HepG2 (cell line): ENCODE data around the gene ARID1A. TPM values are rescaled to one million over a fixed set of nuclear protein-coding genes. Genes with fewer than 3 reads are reported as not detected.

Experiments
- CHCHD3 ChIP-seq: sonication (generic); formaldehyde crosslinking; IDR thresholded peaks from 2 replicates; pipeline ENCODE4 v1.8.0; 2022; ENCODE audit warnings: mild to moderate bottlenecking, missing genetic modification reagents, moderate library complexity
- DMAP1 ChIP-seq: IDR thresholded peaks from 2 replicates; pipeline ENCODE4 v1.6.1; 2016
- HDAC2 ChIP-seq: sonication (generic); formaldehyde crosslinking; IDR thresholded peaks from 2 replicates; pipeline ENCODE4 v1.4.0; 2020; ENCODE audit warnings: missing genetic modification reagents
- HNRNPLL ChIP-seq: fragments of 200-400 bp; formaldehyde crosslinking; IDR thresholded peaks from 2 replicates; pipeline ENCODE4 v1.6.1; 2017; ENCODE audit warnings: mild to moderate bottlenecking, low read depth, low read length; ENCODE audit not compliant: poor library complexity, severe bottlenecking
- MTA3 ChIP-seq: sonication (generic); formaldehyde crosslinking; IDR thresholded peaks from 2 replicates; pipeline ENCODE4 v1.4.0; 2020; ENCODE audit warnings: missing genetic modification reagents
- MXI1 ChIP-seq: IDR thresholded peaks from 3 replicates; pipeline ENCODE4 v1.6.1; 2012; ENCODE audit warnings: low read depth, low read length, inconsistent platforms, borderline replicate concordance
- RFX5 ChIP-seq: IDR thresholded peaks from 2 replicates; pipeline ENCODE4 v1.6.1; 2011; ENCODE audit warnings: low read depth, low read length, improper control_type of control experiment
- ZFP36L1 ChIP-seq: sonication (generic); formaldehyde crosslinking; IDR thresholded peaks from 2 replicates; pipeline ENCODE4 v1.8.0; 2022; ENCODE audit warnings: mild to moderate bottlenecking, missing genetic modification reagents, moderate library complexity
- ZNF136 ChIP-seq: sonication (generic); formaldehyde crosslinking; IDR thresholded peaks from 2 replicates; pipeline ENCODE4 v1.8.1; 2022; ENCODE audit warnings: low read depth, mild to moderate bottlenecking, moderate library complexity, missing genetic modification reagents
- ZNF143 ChIP-seq: sonication (generic); formaldehyde crosslinking; IDR thresholded peaks from 2 replicates; pipeline ENCODE4 v1.4.0; 2020; ENCODE audit warnings: missing genetic modification reagents
- ZNF20 ChIP-seq: sonication (generic); formaldehyde crosslinking; IDR thresholded peaks from 2 replicates; pipeline ENCODE4 v1.4.0; 2020; ENCODE audit warnings: mild to moderate bottlenecking, moderate library complexity, missing genetic modification reagents
- ZNF670 ChIP-seq: sonication (generic); formaldehyde crosslinking; IDR thresholded peaks from 2 replicates; pipeline ENCODE4 v1.8.0; 2022; ENCODE audit warnings: mild to moderate bottlenecking, missing genetic modification reagents, borderline replicate concordance
- polyA plus RNA-seq, 8 experiments: library from polyadenylated mRNA; depleted of rRNA in 3 of 8; stranded (reverse) in 7 of 8; unstranded in 1 of 8; fragments of >200 nt; fragmentation: Illumina TruSeq in 4 of 8; extraction: Trizol in 4 of 8; gene quantifications; 2 replicates each; pipeline versions ENCODE4 v1.2.1 to v1.2.3, GENCODE V29; 2011 to 2016; ENCODE audit warnings: low read depth in 4 of 8, missing spikeins in 1 of 8, mixed read lengths in 1 of 8; ENCODE audit not compliant: insufficient read depth in 1 of 8
- total RNA-seq, 5 experiments: library from RNA; depleted of rRNA; stranded (reverse); fragments of >200 nt; fragmentation: Illumina TruSeq; extraction: Trizol; gene quantifications; 2 replicates each; pipeline ENCODE4 v1.2.3, GENCODE V29; 2016; ENCODE audit warnings: low read depth in 1 of 5
- TF ChIP-seq, protein P1 (sequence below), 2 experiments: sonication (generic) in 1 of 2; formaldehyde crosslinking in 1 of 2; IDR thresholded peaks; 2 replicates each; pipeline versions ENCODE4 v1.4.0 to v1.6.1; 2016 to 2020; ENCODE audit warnings: borderline replicate concordance in 1 of 2, low read depth in 1 of 2, mild to moderate bottlenecking in 1 of 2, missing genetic modification reagents in 1 of 2
- TF ChIP-seq, protein P2 (sequence below): sonication (generic); formaldehyde crosslinking; IDR thresholded peaks from 2 replicates; pipeline ENCODE4 v1.4.0; 2020; ENCODE audit warnings: missing genetic modification reagents, borderline replicate concordance
- TF ChIP-seq, protein P3 (sequence below): sonication (generic); formaldehyde crosslinking; IDR thresholded peaks from 2 replicates; pipeline ENCODE4 v1.4.0; 2020; ENCODE audit warnings: mild to moderate bottlenecking, low read depth, missing genetic modification reagents
- TF ChIP-seq, protein P4 (sequence below): sonication (generic); formaldehyde crosslinking; IDR thresholded peaks from 2 replicates; pipeline ENCODE4 v1.8.1; 2023; ENCODE audit warnings: mild to moderate bottlenecking, missing genetic modification reagents, borderline replicate concordance

ARID1A gene
- total and polyA plus RNA-seq, 2 of the 13 experiments (the other 11 are each of a cell fraction or from before 2014, with no cell fraction given): 11.9 to 15.9 TPM

DNA sequence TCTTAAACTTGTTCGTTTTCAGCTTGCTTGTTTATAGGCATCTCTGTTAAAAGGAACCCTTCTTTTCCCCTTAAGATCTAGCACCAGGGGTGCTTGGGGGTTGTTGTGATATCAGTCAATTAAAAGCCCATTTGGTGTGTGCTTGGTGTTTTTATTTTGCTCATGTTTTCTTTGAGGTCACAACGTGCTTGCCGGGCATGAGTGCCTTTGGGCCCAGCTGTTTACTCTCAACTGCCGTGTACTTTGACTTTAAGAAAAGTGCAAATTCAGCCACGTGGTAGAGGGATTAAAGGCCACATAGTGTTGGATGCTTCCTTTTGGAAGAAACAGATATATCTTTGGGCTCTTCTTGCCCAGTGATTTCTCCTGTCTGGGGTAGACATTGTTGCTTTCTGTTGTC is 10.5 kb downstream of the ARID1A start (continued):
- TF ChIP-seq, protein P1, sequence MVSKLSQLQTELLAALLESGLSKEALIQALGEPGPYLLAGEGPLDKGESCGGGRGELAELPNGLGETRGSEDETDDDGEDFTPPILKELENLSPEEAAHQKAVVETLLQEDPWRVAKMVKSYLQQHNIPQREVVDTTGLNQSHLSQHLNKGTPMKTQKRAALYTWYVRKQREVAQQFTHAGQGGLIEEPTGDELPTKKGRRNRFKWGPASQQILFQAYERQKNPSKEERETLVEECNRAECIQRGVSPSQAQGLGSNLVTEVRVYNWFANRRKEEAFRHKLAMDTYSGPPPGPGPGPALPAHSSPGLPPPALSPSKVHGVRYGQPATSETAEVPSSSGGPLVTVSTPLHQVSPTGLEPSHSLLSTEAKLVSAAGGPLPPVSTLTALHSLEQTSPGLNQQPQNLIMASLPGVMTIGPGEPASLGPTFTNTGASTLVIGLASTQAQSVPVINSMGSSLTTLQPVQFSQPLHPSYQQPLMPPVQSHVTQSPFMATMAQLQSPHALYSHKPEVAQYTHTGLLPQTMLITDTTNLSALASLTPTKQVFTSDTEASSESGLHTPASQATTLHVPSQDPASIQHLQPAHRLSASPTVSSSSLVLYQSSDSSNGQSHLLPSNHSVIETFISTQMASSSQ (IDR thresholded peaks at IDR 0.05; ENCODE audit: low read depth): 0 out of 2 replicates have a peak, but pooled peaks have one; percentile 4
- TF ChIP-seq, protein P1 (CRISPR knock-in tag; IDR thresholded peaks at IDR 0.05; ENCODE audit: borderline replicate concordance): no peak
- TF ChIP-seq HDAC2 (CRISPR knock-in tag): peak; percentile 66; the same call in 1 of the 2 replicates
- TF ChIP-seq, protein P2, sequence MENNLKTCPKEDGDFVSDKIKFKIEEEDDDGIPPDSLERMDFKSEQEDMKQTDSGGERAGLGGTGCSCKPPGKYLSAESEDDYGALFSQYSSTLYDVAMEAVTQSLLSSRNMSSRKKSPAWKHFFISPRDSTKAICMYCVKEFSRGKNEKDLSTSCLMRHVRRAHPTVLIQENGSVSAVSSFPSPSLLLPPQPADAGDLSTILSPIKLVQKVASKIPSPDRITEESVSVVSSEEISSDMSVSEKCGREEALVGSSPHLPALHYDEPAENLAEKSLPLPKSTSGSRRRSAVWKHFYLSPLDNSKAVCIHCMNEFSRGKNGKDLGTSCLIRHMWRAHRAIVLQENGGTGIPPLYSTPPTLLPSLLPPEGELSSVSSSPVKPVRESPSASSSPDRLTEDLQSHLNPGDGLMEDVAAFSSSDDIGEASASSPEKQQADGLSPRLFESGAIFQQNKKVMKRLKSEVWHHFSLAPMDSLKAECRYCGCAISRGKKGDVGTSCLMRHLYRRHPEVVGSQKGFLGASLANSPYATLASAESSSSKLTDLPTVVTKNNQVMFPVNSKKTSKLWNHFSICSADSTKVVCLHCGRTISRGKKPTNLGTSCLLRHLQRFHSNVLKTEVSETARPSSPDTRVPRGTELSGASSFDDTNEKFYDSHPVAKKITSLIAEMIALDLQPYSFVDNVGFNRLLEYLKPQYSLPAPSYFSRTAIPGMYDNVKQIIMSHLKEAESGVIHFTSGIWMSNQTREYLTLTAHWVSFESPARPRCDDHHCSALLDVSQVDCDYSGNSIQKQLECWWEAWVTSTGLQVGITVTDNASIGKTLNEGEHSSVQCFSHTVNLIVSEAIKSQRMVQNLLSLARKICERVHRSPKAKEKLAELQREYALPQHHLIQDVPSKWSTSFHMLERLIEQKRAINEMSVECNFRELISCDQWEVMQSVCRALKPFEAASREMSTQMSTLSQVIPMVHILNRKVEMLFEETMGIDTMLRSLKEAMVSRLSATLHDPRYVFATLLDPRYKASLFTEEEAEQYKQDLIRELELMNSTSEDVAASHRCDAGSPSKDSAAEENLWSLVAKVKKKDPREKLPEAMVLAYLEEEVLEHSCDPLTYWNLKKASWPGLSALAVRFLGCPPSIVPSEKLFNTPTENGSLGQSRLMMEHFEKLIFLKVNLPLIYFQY (CRISPR knock-in tag): peak; percentile 88; the same call in 1 of the 2 replicates
- TF ChIP-seq, protein P3, sequence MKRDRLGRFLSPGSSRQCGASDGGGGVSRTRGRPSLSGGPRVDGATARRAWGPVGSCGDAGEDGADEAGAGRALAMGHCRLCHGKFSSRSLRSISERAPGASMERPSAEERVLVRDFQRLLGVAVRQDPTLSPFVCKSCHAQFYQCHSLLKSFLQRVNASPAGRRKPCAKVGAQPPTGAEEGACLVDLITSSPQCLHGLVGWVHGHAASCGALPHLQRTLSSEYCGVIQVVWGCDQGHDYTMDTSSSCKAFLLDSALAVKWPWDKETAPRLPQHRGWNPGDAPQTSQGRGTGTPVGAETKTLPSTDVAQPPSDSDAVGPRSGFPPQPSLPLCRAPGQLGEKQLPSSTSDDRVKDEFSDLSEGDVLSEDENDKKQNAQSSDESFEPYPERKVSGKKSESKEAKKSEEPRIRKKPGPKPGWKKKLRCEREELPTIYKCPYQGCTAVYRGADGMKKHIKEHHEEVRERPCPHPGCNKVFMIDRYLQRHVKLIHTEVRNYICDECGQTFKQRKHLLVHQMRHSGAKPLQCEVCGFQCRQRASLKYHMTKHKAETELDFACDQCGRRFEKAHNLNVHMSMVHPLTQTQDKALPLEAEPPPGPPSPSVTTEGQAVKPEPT (CRISPR knock-in tag): no peak
- no peak for TF ChIP-seq ZNF136 (CRISPR knock-in tag)
- TF ChIP-seq CHCHD3 (CRISPR knock-in tag): no peak
- TF ChIP-seq RFX5: no peak
- peak; percentile 91 for TF ChIP-seq DMAP1 (CRISPR knock-in tag)
- no peak for TF ChIP-seq ZNF143 (CRISPR knock-in tag)
- no peak for TF ChIP-seq HNRNPLL
- TF ChIP-seq, protein P4, sequence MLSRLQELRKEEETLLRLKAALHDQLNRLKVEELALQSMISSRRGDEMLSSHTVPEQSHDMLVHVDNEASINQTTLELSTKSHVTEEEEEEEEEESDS (CRISPR knock-in tag): no peak
- TF ChIP-seq MXI1: peak; percentile 87; the same call in 1 of the 3 replicates
- no peak for TF ChIP-seq ZNF20 (CRISPR knock-in tag)
- no peak for TF ChIP-seq ZNF670 (CRISPR knock-in tag)
- TF ChIP-seq MTA3 (CRISPR knock-in tag): no peak
- no peak for TF ChIP-seq ZFP36L1 (CRISPR knock-in tag)
